Fibroblast of lung (primary cell): ENCODE measurements around the gene LRRC37A.
"Not testable (repeated sequence)": the region's sequence is repeated elsewhere in the genome, so short reads cannot be mapped to it uniquely, and the experiment has no call there.

Source experiments
- CTCF ChIP-seq, 2 donors: IDR thresholded peaks in 1 of 2; conservative IDR thresholded peaks in 1 of 2; 1 replicate in 1 of 2; 2 replicates in 1 of 2; pipeline ENCODE4 v1.5.1; 2011 to 2012; ENCODE audit warnings: low read length in 2 of 2, control low read depth in 1 of 2, inconsistent platforms in 1 of 2, low read depth in 1 of 2, mild to moderate bottlenecking in 1 of 2
- EZH2 ChIP-seq: IDR thresholded peaks from 2 replicates; pipeline ENCODE4 v1.5.1; 2012; ENCODE audit warnings: low read length, control low read depth, mild to moderate bottlenecking; ENCODE audit errors: missing control alignments

GRCh38 chr17:46256369-46256768 is 38.6 kb upstream of the LRRC37A start:
- TF ChIP-seq CTCF (conservative IDR thresholded peaks at IDR 0.05 in 1 of 2, IDR thresholded peaks at IDR 0.05 in 1 of 2; ENCODE audit: low read depth in 1 of 2, low read length in 2 of 2); EZH2: not testable (repeated sequence)
